RWPE2 (cell line): ENCODE measurements around the gene ATOH1.

Source experiments
- ATAC-seq: fragments of 200-7000 bp; cut with Tn5 transposase; 3 replicates; pipeline ENCODE4 v1.9.1; 2021; ENCODE audit warnings: low read depth
- DNase-seq: peaks from one replicate; pipeline ENCODE4 v3.0.0-alpha.2; 2020; ENCODE audit warnings: low spot score
- H3K27ac ChIP-seq: fragments of 450-650 bp; 2 replicates; pipeline ENCODE4 v1.5.1; 2017; ENCODE audit warnings: mild to moderate bottlenecking; ENCODE audit not compliant: poor library complexity, severe bottlenecking
- H3K27me3 ChIP-seq: fragments of 250-450 bp; sonication (Bioruptor Pico); 2 replicates; pipeline ENCODE4 v1.5.1; 2021; ENCODE audit warnings: mild to moderate bottlenecking, moderate library complexity; ENCODE audit not compliant: insufficient read depth, poor library complexity, severe bottlenecking
- H3K36me3 ChIP-seq: fragments of 250-450 bp; sonication (Bioruptor Pico); 2 replicates; pipeline ENCODE4 v1.5.1; 2020; ENCODE audit warnings: low read depth, mild to moderate bottlenecking, moderate library complexity
- H3K4me1 ChIP-seq: fragments of 250-450 bp; sonication (Bioruptor Pico); 2 replicates; pipeline ENCODE4 v1.5.1; 2021; ENCODE audit warnings: mild to moderate bottlenecking, moderate library complexity; ENCODE audit not compliant: insufficient read depth, poor library complexity, severe bottlenecking
- H3K4me3 ChIP-seq: fragments of 250-450 bp; sonication (Bioruptor Pico); 2 replicates; pipeline ENCODE4 v1.5.1; 2021; ENCODE audit warnings: mild to moderate bottlenecking, moderate library complexity; ENCODE audit not compliant: severe bottlenecking
- H3K9me3 ChIP-seq: fragments of 250-450 bp; sonication (Bioruptor Pico); 2 replicates; pipeline ENCODE4 v1.5.1; 2021; ENCODE audit warnings: mild to moderate bottlenecking, moderate library complexity; ENCODE audit not compliant: severe bottlenecking
- TF ChIP-seq, protein P1 (sequence below): fragments of 450-650 bp; IDR thresholded peaks from one replicate; pipeline ENCODE4 v1.5.1; 2017; ENCODE audit warnings: mild to moderate bottlenecking, moderate library complexity; ENCODE audit not compliant: poor library complexity, severe bottlenecking

Gene ATOH1

DNA sequence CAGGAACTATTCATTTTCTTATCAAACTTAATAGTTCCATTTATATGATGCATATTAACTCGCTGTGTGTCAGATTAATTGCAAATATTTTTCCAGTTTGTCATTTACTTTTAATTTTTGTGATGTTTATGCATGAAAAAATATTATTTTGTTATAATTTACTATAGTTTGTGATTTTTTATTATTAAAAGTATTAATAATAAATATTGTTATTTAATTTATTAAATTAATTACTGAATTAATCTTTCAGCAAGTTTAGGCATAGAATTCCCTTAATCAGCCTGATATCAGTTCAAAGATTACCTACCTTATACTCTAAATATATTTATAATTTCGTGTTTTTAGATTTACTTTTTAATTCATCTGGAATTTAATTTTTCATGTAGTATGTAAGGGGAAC is 15.5 kb upstream of the ATOH1 start:
- TF ChIP-seq, protein P1, sequence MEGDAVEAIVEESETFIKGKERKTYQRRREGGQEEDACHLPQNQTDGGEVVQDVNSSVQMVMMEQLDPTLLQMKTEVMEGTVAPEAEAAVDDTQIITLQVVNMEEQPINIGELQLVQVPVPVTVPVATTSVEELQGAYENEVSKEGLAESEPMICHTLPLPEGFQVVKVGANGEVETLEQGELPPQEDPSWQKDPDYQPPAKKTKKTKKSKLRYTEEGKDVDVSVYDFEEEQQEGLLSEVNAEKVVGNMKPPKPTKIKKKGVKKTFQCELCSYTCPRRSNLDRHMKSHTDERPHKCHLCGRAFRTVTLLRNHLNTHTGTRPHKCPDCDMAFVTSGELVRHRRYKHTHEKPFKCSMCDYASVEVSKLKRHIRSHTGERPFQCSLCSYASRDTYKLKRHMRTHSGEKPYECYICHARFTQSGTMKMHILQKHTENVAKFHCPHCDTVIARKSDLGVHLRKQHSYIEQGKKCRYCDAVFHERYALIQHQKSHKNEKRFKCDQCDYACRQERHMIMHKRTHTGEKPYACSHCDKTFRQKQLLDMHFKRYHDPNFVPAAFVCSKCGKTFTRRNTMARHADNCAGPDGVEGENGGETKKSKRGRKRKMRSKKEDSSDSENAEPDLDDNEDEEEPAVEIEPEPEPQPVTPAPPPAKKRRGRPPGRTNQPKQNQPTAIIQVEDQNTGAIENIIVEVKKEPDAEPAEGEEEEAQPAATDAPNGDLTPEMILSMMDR = no peak
- no peak for ATAC-seq

DNA sequence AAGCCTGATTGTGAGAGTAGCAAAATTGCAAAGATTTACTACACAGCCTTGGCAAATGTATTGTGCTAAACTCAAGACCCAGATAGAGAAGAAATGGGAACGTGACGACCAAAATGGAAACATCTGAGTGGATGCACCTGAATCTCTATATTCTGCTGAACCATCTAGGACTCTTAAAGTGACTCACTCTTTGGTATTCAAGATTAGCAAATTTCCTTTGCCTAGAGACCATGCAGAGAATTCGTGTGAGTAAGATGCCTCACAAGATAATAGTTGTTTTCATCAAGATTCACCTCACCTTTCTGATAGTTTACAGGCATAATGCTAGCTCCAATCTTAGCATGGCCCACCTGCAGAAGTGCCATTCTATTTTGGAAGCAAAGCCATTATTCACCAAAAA is 14.4 kb upstream of the ATOH1 start:
- ATAC-seq (peak; percentile 72), DNase-seq (no peak)
- Histone ChIP-seq H3K36me3 (no peaks in the 10 kb centered on the region), H3K27ac (no peak overlapping the region), H3K9me3 (no peaks in the 10 kb centered on the region), H3K27me3 (peaks cover 7% of the 10 kb centered on the region), H3K4me3 (no peak overlapping the region), H3K4me1 (no peaks in the 10 kb centered on the region)
- TF ChIP-seq, protein P1 = no peak

More for the DNA sequence above, 15.5 kb upstream of the ATOH1 start:
- no peaks in the 10 kb centered on the region for H3K36me3 ChIP-seq
- H3K4me1 ChIP-seq = no peaks in the 10 kb centered on the region
- H3K27me3 ChIP-seq = peaks cover 4% of the 10 kb centered on the region
- DNase-seq = no peak
- no peaks in the 10 kb centered on the region for H3K9me3 ChIP-seq
- H3K4me3 ChIP-seq = no peak overlapping the region
- no peak overlapping the region for H3K27ac ChIP-seq

DNA sequence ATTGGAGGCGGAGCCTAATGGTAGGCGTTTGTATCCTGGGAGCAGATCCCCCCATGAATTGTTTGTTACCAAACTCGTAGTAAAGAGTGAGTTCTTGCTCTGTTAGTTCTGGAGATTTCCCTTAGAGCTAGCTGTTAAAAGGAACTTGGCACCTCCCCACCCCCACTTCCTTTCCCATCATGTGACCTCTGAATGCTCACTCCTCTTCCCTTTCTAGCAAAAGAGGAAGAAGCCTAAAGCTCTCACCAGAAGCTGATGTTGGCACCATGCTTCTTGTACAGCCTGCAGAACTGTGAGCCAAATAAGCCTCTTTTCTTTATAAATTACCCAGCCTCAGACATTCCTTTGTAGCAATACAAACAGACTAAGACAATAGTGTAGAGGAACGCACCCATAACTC is 13.8 kb upstream of the ATOH1 start:
- no peaks in the 10 kb centered on the region for H3K36me3 ChIP-seq
- no peaks in the 10 kb centered on the region for H3K9me3 ChIP-seq
- ATAC-seq (no peak), DNase-seq (no peak)
- no peaks in the 10 kb centered on the region for H3K4me1 ChIP-seq
- H3K27ac ChIP-seq = no peak overlapping the region
- H3K4me3 ChIP-seq = no peak overlapping the region
- TF ChIP-seq, protein P1 = no peak
- H3K27me3 ChIP-seq = peaks cover 7% of the 10 kb centered on the region

DNA sequence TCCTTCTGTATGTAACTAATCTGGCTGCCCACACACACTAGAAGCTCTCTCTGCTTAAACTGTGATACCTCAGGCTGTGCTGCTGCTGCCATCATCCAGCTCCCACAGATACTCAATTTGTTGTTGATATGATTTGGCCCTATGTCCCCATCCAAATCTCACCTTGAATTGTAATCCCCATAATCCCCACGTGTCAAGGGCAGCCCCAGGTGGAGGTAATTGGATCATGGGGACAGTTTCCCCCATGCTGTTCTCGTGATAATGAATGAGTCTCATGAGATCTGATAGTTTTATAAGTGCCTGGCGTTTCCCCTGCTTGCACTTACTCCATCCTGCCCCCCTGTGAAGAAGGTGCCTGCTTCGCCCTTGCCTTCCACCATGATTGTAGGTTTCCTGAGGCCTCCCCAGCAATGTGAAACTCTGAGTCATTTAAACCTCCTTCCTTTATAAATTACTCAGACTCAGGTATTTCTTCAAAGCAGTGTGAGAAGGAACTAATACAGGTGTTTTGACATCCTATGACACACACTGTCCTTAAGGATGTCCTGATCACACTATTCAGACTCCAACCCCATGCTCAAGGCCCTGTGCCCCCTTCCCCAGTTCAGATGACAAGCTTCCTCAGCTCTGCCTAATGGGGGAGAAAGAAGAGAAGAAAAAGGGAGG is 2.9 kb upstream of the ATOH1 start:
- ATAC-seq (no peak), DNase-seq (no peak)
- peaks cover 54% of the 10 kb centered on the region for H3K27me3 ChIP-seq
- H3K4me1 ChIP-seq = no peaks in the 10 kb centered on the region
- no peak overlapping the region for H3K27ac ChIP-seq
- TF ChIP-seq, protein P1 = no peak
- no peaks in the 10 kb centered on the region for H3K9me3 ChIP-seq
- no peak overlapping the region for H3K4me3 ChIP-seq
- H3K36me3 ChIP-seq = no peaks in the 10 kb centered on the region

DNA sequence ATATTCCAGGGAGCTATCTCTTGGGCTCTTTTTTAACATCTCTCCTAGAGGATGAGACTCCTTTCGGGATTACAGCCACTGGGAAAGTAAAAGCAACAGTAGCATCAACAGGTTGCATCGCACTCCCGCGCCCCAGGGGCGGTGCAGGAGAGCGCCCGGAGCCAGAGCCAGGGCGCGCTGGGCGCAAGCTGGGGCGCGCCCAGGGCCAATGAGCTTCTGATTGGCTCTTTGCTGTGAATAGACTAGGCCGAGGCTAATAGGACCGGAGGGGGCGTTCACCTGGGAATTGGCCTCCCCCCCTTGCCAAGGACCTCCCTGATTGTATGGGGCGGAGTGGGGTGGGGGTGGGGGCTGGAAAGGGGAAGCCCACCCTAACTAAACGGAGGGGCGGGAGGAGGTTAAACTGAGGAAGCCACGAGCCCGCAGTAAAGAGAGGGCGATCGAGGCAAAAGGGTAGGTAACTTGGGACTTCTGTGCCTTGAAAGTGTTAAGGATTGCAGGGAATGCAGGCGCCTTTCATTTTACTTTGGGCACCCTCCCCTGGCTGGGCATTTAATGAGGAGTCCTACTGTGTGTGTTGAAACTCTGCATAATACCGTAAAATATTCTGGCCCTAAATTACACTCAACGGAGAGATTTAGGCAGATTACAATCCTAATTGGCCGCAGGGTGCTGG is 1.1 kb upstream of the ATOH1 start:
- H3K4me1 ChIP-seq = no peaks in the 10 kb centered on the region
- H3K27ac ChIP-seq = no peak overlapping the region
- ATAC-seq (no peak), DNase-seq (no peak)
- H3K27me3 ChIP-seq = peaks cover 72% of the 10 kb centered on the region
- no peaks in the 10 kb centered on the region for H3K9me3 ChIP-seq
- TF ChIP-seq, protein P1 = no peak
- H3K4me3 ChIP-seq = no peak overlapping the region
- H3K36me3 ChIP-seq = no peaks in the 10 kb centered on the region
